Hematopoietic multipotent progenitor cell treated with erythropoietin and hydrocortisone succinate and interleukin-3 and kit ligand, for 15 days (in vitro differentiated cells): ENCODE measurements around the gene ARHGEF3.
"Not testable (repeated sequence)": the region's sequence is repeated elsewhere in the genome, so short reads cannot be mapped to it uniquely, and the experiment has no call there.

ENCODE experiments used
- DNase-seq: peaks from one replicate; pipeline ENCODE4 v3.0.0-alpha.2; 2015; ENCODE audit warnings: low spot score

The ARHGEF3 gene

DNA sequence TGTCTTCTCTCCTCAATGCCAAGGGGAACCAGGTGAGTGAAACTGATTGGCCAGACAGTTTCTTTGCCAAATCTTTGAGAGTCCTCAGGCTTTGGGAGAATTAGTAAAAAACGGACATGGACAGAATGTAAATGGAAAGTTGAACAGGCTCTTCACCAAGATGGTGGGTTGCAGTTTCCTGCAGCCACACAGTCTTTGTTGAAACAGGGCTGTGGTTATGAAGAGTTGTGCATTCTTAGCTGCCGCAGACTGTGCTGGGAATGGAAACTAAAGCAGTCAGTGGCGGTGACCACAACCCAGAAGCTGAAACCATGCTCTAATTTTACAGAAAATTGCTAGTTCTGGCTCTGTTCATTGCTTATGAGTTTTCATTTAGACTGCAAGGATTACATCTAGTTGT, 76.6 kb downstream of the ARHGEF3 start:
- DNase-seq = no peak

DNA sequence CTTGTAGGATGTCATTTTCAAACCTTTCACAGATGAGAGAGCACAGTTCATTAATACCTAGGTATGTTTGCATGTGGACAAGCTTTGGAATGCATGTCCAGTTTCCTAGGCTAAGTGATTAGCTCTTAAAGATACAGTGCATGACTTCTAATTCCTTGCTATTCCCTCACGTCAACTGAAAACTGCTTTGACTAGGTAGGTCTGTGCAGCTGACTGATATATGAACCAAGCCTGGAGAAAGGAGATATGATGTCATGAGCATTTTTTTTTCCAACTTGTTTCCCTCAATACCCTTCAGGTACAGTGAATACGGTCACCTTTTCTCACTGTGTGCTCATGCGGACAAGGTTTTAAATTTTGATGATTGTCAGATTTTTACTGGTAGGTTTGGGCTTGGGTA, 77.1 kb downstream of the ARHGEF3 start:
- DNase-seq = no peak

DNA sequence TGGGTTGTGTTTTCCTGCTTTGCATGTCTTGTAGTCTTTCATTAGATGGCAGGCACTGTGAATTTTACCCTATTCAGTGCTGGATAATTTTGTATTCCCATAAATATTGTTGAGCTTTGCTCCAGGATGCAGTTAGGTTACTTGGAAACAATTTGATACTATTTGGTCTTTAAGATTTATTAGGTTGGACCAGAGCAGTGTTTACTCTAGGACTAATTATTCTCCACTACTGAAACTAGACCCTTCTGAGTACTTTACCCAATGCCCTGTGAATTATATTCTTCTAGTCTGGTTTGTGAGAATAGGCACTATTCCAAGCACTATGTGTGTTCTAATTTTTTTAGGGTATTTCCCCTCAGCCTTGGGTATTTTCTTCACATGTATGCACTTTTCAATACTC, 80.9 kb downstream of the ARHGEF3 start:
- DNase-seq = no peak

DNA sequence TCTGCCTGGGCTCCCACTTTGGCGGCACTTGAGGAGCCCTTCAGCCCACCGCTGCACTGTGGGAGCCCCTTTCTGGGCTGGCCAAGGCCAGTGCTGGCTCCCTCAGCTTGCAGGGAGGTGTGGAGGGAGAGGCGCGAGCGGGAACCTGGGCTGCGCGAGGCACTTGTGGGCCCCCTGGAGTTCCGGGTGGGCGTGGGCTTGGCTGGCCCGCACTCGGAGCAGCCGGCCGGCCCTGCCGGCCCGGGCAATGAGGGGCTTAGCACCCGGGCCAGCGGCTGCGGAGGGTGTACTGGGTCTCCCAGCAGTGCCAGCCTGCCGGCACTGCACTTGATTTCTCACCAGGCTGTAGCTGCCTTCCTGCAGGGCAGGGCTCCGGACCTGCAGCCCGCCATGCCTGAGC, 82.9 kb downstream of the ARHGEF3 start:
- DNase-seq = not testable (repeated sequence)

DNA sequence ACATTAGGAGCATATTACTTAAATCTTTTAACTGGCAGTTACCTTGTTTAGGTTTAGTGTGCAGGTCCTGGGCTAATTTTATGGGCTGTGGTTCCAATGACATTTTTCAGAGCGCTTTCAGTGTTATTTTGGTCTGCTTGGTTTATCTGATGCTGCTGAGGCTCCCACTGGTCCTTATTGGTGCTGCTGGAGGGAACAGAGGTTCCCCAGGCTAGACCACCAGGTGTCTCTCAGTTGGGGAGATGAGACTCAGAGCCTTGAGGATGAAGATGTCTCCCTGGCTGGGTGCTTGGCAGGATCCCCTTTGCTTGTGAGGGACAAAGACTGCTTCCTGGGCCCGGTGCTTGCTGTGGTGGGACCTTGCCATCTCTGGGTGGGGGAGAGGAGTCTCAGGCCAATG, 90.4 kb downstream of the ARHGEF3 start:
- DNase-seq = no peak

DNA sequence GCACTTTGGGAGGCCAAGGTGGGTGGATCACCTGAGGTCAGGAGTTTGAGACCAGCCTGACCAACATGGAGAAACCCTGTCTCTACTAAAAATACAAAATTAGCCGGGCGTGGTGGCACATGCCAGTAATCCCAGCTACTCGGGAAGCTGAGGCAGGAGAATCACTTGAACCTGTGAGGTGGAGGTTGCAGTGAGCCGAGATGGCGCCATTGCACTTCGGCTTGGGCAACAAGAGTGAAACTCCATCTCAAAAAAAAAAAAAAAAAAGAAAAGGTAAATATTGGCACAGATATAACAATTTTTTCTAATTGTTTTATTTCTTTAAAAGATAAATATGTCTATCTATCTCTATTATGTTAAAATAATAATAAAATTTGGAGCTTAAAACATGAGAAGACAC, 94.3 kb downstream of the ARHGEF3 start:
- DNase-seq = not testable (repeated sequence)

DNA sequence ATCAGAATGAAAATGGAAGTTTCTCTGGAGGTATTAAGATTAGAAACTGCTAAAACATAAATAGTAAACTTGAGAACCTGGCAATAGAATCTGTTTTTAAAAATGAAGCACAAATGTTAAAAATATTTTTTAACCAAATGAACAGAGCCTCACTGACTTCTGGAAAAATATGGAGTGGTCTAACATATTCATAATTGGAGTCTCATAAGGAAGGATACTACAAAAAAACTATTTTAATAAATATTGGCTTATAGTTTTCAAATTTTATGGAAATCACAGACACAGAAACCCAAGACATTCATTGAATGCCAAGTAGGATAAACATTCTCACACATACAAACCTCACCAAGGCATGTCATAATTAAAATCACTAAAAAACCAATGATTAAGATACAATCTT, 95.1 kb downstream of the ARHGEF3 start:
- DNase-seq = no peak

DNA sequence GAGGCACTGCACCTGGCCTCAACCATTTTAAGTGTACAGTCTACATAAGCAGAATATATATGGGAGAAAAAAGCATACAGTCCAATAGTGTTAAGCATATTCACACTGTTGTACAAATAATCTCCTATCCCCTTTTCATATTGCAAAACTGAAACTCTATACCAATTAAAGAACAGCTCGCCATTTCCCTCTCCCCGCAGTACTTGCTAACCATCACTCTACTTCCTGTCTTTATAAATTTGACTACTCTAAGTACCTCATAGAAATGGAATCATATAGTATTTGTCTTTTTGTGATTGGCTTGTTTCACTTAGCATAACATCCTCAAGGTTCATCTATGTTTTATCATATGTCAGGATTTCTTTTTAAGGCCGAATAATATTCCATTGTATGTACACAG, 97.0 kb downstream of the ARHGEF3 start:
- DNase-seq = no peak

DNA sequence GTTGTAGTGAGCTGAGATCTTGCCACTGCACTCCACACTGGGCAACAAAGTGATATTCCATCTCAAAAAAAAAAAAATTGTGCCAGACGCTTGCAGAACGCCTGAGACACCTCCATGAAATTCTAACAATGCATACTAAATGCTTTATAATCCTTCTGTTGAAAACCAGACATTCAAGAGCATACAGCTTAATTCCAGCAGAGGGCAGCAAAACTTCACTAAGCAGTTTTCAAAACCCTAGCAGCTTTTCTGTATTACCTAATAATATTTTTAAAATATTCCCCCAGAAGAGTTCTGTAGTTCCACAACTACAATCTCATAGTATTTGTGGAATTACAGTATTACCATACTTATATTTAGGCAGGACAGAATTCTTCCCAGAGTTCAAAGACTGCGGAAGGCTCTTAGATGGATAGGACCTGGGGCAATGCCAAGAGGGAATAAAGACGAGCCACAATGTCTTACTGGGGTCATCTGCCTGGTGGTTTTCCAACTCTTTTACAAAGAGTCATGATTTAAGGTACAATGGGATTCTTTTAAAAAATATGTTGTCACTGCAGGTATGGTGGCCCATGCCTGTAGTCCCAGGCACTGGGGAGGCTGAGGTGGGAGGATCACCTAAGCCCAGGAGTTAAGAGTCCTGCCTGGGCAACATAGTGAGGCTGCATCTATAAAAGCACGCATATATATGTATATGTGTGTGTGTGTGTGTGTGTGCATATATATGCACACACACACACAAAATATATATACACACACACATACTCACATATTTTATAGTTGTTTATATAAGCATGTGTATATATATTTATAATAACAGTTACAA, 99.0 kb downstream of the ARHGEF3 start:
- peak; percentile 62 for DNase-seq

DNA sequence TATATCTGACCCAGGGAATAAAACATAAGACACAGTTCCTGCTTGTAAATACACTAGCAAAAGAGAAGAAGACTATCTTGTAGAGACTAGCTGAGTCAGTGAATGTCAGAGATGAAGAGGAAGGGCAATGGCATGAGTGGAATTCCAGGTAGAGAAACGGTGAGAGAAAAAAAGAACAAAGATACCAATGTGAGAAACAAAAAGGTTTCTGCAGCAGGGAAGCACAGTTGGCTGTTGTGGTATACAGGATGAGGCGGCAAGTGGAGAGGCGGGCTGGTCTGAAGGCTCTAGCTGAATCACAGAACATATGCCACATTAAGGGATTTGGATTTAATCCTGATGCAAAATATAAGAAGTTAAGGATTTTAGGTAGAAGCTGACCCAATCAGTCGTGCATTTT, 101.6 kb downstream of the ARHGEF3 start:
- DNase-seq = no peak

DNA sequence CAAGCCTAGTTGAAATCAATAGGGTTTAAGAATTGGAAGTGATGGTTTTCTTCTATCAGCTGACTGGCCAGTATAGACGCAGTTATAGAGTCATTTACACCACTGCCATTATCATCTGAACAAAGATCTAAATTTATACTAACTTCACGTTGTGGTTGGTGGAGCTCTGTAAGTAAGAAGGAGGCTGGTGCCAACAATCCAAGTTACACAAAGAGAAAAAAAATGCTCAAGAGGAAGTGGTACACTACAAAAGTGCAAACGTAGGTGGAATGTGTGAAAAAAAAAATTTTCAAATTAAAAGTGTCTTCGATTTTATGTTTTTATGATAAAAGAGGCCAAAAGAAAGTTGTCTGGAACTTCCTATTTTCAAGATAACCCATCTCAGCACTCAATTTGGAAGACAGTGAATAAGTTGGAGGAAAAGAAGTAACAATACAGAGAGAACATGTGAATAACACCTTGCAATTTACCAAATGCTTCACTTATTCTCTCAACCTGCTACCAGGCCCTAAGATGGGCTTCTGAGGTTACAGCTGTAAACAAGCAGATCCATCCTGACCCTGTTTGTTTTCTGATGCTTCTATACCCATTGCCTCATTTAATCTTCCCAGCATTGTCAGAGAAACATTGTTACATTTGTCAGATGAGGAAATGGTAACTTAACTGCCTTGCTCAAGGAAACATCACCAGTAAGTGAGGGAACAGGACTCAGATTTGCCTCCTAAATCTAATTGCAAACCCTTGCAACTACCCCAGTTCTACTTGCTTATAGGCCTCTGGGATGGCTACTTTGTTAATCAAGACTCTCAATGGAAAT, 106.7 kb downstream of the ARHGEF3 start:
- no peak for DNase-seq

DNA sequence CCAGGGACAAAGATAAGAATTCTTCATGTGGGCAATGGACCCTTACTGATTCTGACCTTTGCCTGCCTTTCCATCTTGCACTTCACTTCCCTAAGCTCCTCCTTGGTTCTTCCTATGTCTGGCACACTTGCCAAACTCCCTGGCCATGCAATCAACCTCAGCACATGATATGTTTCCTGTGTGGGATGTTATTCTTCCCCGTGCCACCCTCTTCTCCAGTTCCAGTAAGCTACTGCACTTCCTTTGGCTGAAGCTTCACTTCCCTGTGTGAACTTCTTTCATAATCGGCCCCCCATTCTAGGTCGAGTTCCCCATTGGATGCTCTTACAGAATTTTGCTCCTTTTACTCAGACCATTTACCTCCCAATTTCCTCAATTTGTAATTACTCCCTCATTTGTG, 108.0 kb downstream of the ARHGEF3 start:
- DNase-seq = no peak

DNA sequence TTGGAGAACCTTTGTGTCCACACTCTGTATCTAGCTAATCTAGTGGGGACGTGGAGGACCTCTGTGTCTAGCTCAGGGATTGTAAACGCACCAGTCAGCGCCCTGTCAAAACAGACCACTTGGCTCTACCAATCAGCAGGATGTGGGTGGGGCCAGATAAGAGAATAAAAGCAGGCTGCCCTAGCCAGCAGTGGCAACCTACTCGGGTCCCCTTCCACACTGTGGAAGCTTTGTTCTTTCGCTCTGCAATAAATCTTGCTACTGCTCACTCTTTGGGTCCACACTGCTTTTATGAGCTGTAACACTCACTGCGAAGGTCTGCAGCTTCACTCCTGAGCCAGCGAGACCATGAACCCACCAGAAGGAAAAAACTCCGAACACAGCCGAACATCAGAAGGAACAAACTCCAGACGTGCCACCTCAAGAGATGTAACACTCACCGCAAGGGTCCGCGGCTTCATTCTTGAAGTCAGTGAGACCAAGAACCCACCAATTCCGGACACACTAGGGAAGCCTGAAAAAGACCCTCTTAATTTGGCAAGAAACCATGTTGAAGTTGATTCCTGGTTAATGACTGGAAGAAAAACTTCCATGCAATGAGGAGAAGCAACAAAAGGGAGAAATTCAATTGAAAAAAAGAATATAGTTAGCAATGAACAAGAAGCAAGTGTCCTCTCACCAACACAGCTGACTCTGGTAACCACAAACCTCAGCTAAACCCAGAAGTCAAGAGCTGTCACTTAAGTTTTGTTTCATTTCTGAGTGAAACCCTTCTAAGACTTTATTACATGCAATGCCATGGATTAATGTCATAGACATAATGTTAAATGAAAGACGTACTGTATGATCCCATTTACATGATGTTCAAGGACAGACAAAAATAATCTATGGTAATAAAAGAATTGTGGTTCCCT, 109.0 kb downstream of the ARHGEF3 start:
- not testable (repeated sequence) for DNase-seq

DNA sequence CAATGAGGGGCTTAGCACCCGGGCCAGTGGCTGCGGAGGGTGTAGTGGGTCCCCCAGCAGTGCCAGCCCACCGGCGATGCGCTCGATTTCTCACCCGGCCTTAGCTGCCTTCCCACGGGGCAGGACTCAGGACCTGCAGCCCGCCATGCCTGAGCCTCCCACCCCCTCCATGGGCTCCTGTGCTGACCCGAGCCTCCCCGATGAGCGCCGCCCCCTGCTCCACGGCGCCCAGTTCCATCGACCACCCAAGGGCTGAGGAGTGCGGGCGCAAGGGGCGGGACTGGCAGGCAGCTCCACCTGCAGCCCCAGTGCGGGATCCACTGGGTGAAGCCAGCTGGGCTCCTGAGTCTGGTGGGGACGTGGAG, 109.8 kb downstream of the ARHGEF3 start:
- DNase-seq = not testable (repeated sequence)

DNA sequence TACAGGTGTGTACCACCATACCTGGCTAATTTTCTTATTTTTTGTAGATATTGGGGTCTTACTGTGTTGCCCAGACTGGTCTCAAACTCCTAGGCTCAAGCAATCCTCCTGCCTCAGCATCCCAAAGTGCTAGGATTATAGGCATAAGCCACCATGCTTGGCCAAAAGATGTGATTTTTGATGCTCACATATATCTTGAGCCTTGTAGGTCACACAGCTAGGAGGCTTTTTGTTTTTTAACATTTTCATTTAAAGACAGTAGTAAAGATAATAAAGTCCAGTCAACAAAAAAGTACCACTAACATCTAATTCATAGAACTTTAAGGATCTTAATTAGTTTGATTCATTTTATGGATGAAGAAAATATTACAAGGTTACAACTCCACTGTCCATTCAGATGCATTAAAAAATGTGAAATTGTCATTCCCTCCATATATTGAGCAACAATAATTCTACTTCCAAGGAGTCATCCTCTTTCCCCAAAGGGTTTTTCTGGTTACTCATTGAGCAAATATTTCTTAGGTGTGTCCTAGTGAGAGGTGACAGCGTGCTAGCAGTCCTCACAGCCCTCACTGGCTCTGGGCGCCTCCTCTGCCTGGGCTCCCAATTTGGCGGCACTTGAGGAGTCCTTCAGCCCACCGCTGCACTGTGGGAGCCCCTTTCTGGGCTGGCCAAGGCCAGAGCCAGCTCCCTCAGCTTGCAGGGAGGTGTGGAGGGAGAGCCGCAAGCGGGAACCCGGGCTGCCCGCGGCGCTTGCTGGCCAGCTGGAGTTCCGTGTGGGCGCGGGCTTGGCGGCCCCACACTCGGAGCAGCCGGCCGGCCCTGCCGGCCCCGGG, 110.4 kb downstream of the ARHGEF3 start:
- no peak for DNase-seq

DNA sequence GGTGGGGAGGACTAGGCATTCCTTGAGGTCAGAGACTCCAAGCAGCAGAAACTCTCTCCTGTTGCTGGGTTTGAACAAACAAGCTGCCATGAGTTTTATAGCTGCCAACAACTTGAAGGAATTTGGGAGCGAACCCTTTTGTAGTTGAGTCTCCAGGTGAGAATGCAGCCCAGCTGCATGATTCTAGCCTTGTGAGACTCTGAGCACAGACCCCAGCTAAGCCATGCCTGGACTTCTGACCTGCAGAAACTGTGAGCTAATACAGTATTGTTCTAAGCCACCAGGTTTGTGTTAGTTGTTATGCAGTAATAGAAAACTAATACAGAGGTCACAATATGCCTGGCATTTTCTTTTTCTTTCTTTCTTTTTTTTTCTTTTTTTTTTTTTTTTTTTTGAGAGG, 112.4 kb downstream of the ARHGEF3 start:
- DNase-seq = no peak

DNA sequence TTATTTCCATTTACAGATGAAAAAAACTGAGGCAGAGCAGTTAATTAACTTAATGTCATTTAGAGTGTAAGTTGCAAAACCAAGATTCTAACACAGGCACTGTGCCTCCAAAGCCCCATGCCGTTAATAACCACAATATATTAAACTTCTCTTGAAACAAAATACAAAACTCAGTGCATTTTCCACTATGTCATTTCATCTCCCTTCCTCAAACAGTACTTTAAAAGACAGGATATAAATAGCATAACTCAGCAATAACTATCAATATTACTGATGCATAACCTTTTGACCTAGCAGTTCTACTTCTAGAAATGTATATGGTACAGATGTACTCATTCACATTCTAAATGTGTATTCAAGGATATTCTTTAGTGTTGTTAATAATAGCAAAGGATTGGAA, 113.6 kb downstream of the ARHGEF3 start:
- DNase-seq = no peak

DNA sequence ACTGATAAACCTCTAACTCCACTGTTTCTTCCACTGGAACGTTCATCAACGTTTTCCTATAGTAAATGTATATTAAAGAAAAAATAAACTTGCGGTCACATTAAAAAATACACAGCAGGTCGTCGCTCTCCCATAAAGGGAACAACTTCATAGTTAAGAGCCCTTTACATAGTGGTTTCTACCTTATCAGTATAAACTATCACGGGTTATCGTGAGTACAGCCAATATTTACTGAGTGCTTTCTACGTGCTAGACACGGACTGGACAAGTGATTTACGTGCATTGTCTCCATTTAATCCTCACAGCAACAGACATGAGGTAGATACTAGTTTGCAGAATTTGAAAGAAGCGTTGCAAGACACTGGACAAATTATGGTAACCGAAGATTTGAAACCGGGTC, 117.7 kb downstream of the ARHGEF3 start:
- no peak for DNase-seq

DNA sequence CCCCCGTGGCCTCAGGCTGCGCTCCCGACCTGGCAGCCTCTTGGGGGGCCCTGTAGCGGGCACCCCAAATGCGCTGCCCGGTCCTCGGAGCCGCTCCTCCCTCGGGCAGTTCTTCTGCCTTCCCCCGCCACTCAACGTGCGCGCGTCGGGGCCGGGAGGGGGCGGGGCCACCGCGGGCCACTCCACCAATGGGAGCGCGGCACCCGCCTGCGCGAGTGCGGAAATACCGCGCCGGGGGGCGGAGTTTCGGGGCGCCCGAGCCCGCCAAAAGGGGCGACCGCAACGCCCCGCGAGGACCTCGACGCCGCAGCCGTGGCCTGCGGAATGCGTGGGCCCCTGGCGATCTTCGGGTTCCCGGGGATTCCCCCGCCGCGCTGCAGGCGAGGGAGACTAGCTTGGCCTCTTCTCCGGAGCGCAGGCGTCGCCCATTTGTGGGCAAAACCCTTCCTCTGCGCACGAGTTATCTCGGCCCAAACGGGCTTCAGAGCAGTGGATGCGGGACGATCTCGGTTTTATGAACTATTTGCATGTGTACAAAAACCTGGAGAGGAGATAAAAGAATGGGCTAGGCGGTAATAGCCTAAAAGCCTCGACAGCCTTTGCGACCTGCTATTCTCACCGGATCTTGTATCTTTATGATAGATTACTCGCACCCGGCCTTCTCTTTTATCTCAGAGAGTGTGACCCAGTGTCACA, 118.5 kb downstream of the ARHGEF3 start, which contains the start of gene TASOR:
Gene TASOR, minus strand, starts transcription at position 144 of the 696 bp plus-strand sequence. CDS start 259 bp downstream, outside the sequence.
- peak; percentile 87 for DNase-seq

DNA sequence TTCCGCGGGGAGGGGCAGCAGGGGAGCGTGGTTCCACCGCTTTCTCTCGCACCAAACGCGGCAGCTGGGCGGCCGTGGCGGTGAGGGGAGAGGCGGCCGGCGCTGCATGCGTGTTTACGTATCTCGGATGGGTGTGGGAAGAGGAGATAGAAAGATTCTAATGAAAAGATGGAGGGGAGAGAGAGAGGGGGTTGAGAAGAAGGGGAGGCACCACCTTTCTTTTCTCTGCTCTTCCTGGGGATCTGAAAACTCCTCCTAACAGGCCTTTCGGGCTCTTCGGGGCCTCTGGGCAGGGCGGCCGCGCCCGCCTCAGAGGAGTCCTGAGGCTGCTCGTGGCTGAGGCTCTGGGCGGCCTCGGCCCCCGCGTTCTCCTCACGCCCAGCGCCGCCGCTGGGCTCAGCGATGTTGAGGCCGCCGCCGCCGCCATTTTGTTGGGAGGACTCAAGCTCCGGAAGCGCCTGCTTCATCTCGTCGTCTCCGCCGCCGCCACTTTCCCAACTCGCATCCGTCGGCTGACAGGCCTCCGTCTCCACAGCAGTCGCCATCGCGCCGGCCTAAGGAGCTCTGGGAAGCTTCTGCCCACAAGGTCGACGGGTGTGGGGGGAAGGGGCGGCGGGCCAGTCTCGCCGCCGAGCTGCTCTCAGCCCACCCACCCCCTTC, 119.2 kb downstream of the ARHGEF3 start:
- peak; percentile 73 for DNase-seq
